Camera-type eye (tissue), 1 donor: ENCODE results near the gene PSTPIP2. TPM values are rescaled to one million over a fixed set of nuclear protein-coding genes. Genes with fewer than 3 reads are reported as not detected.

Experiments used
- total RNA-seq: library from RNA; depleted of rRNA; stranded (reverse); fragments of >200 nt; gene quantifications from one replicate; pipeline ENCODE4 v1.2.3, GENCODE V29; 2014

The PSTPIP2 gene, protein sequence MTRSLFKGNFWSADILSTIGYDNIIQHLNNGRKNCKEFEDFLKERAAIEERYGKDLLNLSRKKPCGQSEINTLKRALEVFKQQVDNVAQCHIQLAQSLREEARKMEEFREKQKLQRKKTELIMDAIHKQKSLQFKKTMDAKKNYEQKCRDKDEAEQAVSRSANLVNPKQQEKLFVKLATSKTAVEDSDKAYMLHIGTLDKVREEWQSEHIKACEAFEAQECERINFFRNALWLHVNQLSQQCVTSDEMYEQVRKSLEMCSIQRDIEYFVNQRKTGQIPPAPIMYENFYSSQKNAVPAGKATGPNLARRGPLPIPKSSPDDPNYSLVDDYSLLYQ
- total RNA-seq, result 18.3 TPM

DNA sequence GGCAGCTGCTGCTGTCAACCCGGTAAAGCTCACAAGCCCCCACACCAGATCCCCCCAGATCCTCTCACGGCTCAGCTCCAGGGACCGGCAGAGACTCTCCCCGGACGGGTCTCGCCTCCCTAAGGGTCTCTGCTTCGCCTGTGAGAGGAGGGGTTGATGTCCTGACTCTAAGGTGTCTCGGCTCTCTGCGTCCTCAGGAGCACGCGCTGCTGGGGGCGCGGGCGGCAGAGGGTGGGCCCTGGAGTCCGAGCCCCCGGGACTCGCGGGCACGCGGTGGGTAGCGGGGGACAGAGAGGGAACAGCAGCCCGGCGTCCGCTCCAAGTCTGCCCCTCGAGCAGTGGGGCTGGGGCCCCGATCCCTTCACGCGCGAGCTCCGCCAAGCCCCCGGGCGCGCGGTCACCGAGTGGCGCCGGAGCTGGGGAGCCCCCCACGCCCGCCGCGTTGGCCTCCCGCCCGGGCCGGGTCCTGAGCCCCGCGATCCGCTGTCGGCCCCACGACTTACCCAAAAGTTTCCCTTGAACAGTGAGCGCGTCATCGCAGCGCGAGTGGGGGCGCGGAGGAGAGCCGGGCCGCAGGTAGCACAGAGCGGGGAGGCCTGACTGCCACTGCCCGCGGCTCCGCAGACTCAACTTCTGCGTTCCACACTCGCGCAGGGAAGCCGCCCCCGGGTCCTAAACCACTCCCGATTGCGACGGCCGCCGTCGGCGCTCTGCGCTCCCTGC is at the start of gene PSTPIP2:
Gene PSTPIP2, minus strand, starts transcription at position 608 of the 723 bp plus-strand sequence. Its CDS starts 72 bp downstream, at position 536.

DNA sequence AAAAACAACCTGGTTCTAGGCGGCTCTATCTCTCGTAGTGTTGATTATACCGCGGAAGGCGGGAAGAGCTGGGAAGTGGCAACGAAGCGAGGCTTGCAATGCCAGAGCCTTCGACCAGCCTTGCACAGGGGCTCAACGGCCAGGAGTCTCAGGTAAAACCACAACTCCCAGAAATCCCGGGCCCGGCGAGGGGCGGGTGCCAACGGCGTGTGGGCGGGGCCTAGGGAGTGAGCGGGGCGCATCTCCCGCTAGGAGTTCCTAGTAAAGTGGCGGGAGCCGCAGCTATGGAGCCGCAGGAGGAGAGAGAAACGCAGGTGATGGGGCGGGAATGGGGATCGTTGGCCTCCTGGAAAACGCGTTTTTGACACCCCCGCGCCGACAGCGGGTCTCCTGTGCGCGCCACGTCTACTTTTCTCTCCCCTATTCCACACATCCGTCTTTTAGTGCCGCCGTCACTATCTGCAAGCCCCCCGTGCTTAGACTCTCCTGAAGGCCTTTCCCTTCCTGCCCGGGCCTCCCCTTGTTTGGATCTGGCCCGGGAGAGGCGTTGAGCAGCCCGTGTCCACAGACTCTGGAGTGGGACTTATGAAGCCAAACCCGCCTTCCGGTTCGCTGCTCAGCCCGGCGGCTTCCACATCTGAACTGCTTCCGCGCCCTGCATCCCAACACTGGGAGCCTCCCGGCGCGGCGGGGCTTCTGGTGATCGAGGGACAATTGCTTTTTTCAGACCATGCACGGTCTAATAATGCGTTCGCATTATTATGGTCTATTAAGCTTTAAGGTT is 32.3 kb upstream of the PSTPIP2 start, which contains the start of gene HAUS1:
Gene HAUS1, plus strand, starts transcription at position 258 of the 784 bp plus-strand sequence. Its CDS starts 27 bp downstream, at position 285.

DNA sequence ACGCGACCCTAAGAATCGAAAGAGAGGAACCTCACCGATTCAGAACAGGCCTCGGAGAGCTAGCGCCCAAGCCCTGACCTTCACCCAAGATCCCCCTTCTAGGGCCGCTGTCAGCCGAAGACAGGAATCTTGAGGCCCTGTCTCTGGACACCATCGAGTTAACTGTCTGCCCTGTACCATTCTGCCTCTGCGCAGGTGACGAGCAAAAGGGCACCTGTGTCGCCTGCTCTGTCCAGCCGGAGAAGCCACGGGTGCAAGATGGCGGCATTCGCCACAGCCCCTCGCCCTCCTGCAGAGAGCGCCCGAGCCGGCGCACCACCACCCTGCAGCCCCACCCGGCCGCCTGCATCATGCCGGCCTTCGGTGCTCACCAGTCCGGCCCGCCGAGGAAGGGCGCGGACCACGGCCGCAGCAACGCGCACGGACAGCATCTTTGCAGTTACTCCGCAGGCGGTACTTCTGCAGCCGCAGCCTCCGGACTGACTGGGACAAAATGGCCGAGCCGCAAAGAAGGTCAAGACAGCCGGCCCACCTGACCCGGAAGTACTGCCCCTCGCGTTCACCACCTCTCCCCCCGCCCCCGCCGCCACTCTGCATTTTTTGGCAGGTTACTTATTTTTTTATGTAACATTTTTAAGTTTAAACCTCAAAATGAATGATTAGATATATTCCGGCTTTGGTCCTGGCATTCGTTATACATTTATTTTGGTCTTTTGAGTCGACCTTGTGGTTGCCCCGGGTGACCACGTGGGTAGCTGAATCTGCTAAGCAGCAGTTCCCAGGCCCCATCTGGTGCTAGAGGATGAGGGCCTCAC is 25.9 kb upstream of the PSTPIP2 start, which contains the start of gene ATP5F1A:
Gene ATP5F1A, minus strand, starts transcription at position 496 of the 815 bp plus-strand sequence. Its CDS starts 65 bp downstream, at position 431.

DNA sequence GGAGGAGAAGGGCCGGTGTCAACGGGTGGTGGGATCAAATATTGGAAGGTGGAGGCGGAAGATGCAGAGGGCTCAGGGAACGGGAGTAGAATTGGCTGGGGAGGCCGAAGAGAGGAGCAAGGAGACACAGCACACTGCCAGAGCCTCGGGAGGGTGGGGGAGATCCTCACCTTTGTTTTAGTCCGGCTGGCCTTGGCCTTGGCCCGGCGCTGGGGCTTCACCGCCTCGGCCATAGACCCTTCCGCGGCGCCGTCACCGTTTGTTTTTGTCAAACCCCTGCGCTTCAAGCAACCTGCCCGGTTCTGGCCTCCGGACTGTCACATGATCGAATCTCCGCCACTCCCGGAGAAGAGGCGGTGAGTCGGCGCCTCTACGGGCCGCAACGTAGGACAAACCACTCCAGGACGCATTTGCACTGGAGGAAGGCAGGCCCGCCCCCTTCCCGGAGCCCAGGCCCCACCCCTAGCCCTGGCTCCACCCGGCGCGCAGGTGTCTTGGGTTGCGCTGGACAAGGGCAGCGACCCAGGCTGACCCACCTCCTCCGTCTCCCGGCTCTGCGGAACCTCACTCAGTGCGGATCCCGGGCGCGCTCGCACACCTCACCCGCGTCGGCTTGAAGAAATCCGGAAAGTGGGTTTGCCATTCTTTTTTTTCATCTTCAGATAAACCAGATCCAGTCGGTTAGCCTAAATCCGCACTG is 104.9 kb downstream of the PSTPIP2 start, which contains the start of gene EPG5:
Gene EPG5, minus strand, starts transcription at position 323 of the 700 bp plus-strand sequence. Its CDS starts 90 bp downstream, at position 233.

Other genes starting within 250 kb of the PSTPIP2 start
- 0.99 TPM for gene SIGLEC15, start 246.6 kb downstream of the PSTPIP2 start, total RNA-seq
- 55.7 TPM for gene EPG5, start 104.9 kb downstream of the PSTPIP2 start, total RNA-seq
- gene ATP5F1A, start 26.0 kb upstream of the PSTPIP2 start, total RNA-seq, result 931 TPM
- 49.5 TPM for gene HAUS1, start 32.1 kb upstream of the PSTPIP2 start, total RNA-seq